HG03565 (cell line): ENCODE results near the gene PRPF40B.

ENCODE experiments used
- ATAC-seq: cut with Tn5 transposase; IDR thresholded peaks from one replicate; pipeline ENCODE4 v1.9.1; 2021; ENCODE audit warnings: mild to moderate bottlenecking, moderate library complexity; ENCODE audit not compliant: unreplicated experiment

Gene PRPF40B

DNA sequence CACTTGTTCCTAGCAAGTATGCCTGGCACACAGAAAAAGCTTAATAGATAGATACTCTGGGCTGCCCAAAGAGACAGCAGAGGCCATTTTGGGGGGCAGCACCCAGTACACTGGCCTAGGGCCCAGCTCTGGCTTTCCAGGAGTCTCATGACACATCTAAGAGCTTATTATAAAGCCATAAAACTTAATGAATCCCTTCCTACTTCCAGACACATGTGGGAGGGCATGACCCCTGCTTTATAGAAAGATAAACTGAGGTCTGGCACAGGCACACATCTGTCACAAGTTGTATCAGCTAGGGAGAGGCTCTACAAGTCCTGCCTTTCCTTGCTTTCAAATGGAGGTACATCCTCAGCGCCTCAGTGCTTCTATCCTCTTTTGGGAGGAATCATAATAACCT is 56.7 kb downstream of the PRPF40B start:
- no peak for ATAC-seq

DNA sequence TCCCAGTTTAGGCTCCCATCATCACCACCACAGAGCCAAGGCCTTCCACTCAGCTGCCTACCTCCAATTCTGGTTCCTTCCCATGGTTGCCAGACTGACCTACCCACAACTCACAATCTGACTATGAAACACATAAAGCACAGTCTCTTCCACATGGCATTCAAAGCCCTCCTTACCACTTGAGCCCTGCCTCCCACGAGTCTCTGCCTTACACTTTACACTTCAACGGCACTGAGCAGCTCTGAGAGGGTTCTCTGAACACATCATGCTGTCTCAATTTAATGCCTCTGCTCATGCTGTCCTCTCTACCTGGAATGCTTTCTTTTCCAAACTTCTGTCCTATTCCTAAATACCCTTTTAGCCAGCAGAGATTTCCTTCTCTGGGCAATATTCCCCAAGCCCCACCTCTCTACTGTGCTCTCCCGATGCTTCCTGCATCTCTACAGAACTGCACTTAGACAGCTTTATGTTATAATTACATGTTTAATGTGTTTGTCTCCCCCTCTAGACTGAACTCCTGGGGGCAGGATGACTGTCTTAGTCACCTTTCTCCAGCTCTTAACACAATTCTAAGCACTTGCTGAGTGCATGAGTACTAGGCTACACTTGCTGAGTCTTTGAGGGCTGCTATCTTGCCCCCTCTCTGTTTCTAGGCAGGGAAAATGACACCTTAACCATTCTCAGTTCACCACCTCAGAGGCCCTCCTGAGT is 60.4 kb downstream of the PRPF40B start:
- no peak for ATAC-seq

DNA sequence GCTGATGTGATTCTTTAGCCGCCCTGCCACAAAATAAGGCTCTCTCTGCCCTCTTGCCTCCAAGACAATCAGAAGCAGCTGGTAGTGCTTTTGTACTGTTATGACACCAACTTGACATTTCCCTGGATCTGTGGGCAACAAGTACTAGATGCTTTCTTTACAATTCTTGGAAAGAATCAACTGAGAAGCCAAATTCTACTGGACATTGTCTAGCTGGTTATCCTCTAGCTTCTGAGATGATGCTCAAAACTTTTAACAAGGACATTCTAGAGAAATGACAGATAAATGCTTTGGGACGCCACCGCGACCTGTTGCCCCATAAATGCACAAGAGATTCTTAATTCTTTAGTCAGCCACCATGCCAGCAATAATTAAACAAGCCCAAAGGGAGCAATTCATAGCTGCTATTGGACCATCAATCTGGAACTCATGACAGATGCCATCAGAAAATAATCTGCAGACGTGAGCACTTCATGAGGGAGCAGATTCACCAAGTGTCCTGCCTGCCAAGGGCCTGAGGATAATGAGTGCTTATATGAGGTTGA is 61.0 kb downstream of the PRPF40B start:
- no peak for ATAC-seq

DNA sequence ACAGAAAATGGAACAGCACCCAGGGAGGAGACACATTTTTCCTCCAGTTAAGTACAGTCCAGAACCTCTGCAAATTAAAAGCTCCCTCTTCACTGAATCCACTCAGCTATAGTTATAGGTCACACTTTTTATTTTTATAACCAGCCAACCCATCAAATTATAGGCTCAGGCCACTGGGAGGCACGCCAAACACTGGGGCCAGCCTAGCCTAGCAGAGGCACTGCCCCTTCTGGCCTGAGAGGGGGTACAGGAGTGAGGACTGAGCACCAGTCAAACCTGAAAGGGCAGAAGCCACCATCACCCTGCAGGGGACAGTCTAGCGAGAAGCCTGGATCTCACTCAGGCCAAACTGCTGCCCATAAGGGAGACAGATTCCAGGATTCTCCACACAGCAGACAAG is 64.6 kb downstream of the PRPF40B start:
- ATAC-seq: no peak

DNA sequence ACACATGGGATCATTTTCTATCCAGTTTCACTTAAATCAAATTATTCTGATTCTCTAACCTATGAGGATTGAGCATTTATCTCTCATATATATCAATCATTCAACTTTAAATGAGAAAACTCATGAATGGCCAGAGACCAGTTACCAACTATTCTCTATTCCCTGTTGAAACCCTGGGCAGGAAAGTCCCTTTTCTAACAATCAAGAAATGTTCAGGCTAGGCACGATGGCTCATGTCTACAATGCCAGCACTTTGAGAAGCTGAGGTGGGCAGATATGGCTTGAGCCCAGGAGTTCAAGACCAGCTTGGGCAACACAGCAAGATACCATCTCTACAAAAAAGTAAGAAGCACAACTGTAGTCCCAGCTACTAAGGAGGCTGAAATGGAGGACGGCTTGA is 65.9 kb downstream of the PRPF40B start:
- no peak for ATAC-seq

DNA sequence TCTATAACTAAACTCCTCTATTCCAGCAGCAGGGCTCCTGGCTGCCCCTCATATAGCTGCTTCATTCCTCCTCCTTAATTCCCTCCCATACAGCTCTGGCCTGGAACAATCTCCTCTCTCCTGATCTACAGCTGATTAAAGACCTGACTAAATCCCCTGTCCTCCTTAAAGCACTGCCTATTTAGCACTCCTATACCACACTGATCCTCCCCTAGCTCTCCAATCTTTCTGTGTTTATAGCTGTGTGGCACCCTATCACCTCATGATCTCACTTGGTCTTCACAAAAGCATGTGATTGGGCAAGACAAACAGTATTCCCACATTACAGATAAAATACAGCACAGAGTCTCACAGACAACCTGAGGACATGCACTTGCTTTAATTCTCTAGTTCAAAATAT is 66.4 kb downstream of the PRPF40B start:
- no peak for ATAC-seq

DNA sequence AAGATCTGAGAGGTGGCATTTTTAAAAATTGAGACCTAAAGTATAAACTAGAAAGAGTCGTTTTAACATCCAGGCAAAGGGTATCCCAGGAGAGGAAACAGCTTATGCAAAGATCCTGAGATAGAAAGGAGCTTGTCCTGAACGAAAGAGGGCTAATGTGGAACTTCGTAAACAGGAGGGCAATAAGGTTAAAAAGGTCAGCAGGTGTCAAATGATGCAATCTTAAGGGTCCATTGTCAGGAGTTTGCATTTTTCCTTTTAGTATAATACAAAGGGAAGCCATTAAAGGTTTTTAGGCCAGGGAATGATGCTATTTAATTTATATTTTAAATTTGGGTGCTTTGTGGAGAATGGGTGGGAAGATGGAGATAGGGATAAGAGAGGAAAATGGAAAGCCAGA is 69.5 kb downstream of the PRPF40B start:
- no peak for ATAC-seq

DNA sequence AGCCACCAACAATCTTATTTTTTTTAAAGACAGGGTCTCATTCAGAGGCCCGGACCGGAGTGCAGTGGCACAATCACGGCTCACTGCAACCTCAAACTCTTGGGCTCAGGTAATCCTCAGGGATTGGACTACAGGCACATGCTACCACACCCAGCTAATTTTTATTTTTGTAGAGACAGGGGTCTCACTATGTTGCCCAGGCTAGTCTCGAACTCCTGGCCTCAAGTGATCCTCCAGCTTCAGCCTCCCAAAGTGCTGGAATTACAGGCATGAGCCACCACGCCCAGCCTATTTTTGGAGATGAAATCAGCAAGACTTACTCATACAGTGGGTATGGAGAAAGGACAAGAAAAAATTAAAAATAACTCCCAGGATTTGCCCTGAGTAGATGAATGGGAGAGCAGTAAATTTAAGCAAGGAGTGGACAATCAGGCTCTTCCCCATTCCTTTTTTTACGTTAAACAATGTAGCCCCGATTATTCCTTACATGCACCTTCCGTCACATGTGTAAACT is 70.6 kb downstream of the PRPF40B start:
- ATAC-seq: no peak
